ENCODE measurements around the gene PGLYRP3. TPM values are rescaled to one million over a fixed set of nuclear protein-coding genes. Genes with fewer than 3 reads are reported as not detected.

Gene PGLYRP3
- total RNA-seq, 1 donor from 2014 or later = not detected

GRCh38 chr1:153293480-153293775 is 19.3 kb downstream of the PGLYRP3 start:
- Mint-ChIP-seq H3K4me3 (ENCODE audit: low read depth) (no peak overlapping the region), H3K27me3 (ENCODE audit: low read depth) (peaks cover 2% of the 10 kb centered on the region), H3K9me3 (no peaks in the 10 kb centered on the region), H3K36me3 (ENCODE audit: low read depth) (no peaks in the 10 kb centered on the region), H3K27ac (no peak overlapping the region), H3K4me1 (ENCODE audit: low read depth) (peaks cover 4% of the 10 kb centered on the region)
- intact Hi-C loops (cut with micrococcal nuclease) = no loop called here
- no peak for DNase-seq (ENCODE audit: low spot score)

GRCh38 chr1:153292740-153293479 is 19.8 kb downstream of the PGLYRP3 start:
- Mint-ChIP-seq H3K4me1 (ENCODE audit: low read depth) (peaks cover 4% of the 10 kb centered on the region), H3K4me3 (ENCODE audit: low read depth) (no peak overlapping the region), H3K36me3 (ENCODE audit: low read depth) (no peaks in the 10 kb centered on the region), H3K27ac (no peak overlapping the region), H3K27me3 (ENCODE audit: low read depth) (peaks cover 2% of the 10 kb centered on the region), H3K9me3 (no peaks in the 10 kb centered on the region)
- intact Hi-C loops (cut with micrococcal nuclease) = no loop called here
- no peak for DNase-seq (ENCODE audit: low spot score)

- peaks cover 2% of the 10 kb centered on the region for H3K27me3 Mint-ChIP-seq (ENCODE audit: low read depth)
- peaks cover 4% of the 10 kb centered on the region for H3K4me1 Mint-ChIP-seq (ENCODE audit: low read depth)
- no peaks in the 10 kb centered on the region for H3K9me3 Mint-ChIP-seq
- no peaks in the 10 kb centered on the region for H3K36me3 Mint-ChIP-seq (ENCODE audit: low read depth)
- intact Hi-C loops (cut with micrococcal nuclease) = no loop called here
- H3K27ac Mint-ChIP-seq = no peak overlapping the region
- H3K4me3 Mint-ChIP-seq (ENCODE audit: low read depth) = no peak overlapping the region
- no peak for DNase-seq (ENCODE audit: low spot score)
These were observed 20.6 kb downstream of the PGLYRP3 start for GRCh38 chr1:153292185-153292584.

GRCh38 chr1:153291514-153291913 is 21.2 kb downstream of the PGLYRP3 start:
- intact Hi-C loops (cut with micrococcal nuclease) = no loop called here
- Mint-ChIP-seq H3K27ac (no peak overlapping the region), H3K4me3 (ENCODE audit: low read depth) (no peak overlapping the region), H3K36me3 (ENCODE audit: low read depth) (no peaks in the 10 kb centered on the region), H3K4me1 (ENCODE audit: low read depth) (peaks cover 4% of the 10 kb centered on the region), H3K9me3 (no peaks in the 10 kb centered on the region), H3K27me3 (ENCODE audit: low read depth) (peaks cover 2% of the 10 kb centered on the region)
- no peak for DNase-seq (ENCODE audit: low spot score)

GRCh38 chr1:153288634-153289275 is 24.0 kb downstream of the PGLYRP3 start:
- Mint-ChIP-seq H3K9me3 (no peaks in the 10 kb centered on the region), H3K4me3 (ENCODE audit: low read depth) (no peak overlapping the region), H3K27me3 (ENCODE audit: low read depth) (no peaks in the 10 kb centered on the region), H3K27ac (no peak overlapping the region), H3K36me3 (ENCODE audit: low read depth) (no peaks in the 10 kb centered on the region), H3K4me1 (ENCODE audit: low read depth) (peaks cover under 1% of the 10 kb centered on the region)
- DNase-seq (ENCODE audit: low spot score) = no peak
- intact Hi-C loops (cut with micrococcal nuclease) = no loop called here

GRCh38 chr1:153277852-153278251 is 34.9 kb downstream of the PGLYRP3 start:
- Mint-ChIP-seq H3K4me1 (ENCODE audit: low read depth) (no peaks in the 10 kb centered on the region), H3K27me3 (ENCODE audit: low read depth) (peaks cover 17% of the 10 kb centered on the region), H3K36me3 (ENCODE audit: low read depth) (no peaks in the 10 kb centered on the region), H3K9me3 (no peaks in the 10 kb centered on the region), H3K27ac (no peak overlapping the region), H3K4me3 (ENCODE audit: low read depth) (no peak overlapping the region)
- DNase-seq (ENCODE audit: low spot score) = no peak
- intact Hi-C loops (cut with micrococcal nuclease) = no loop called here

- H3K36me3 Mint-ChIP-seq (ENCODE audit: low read depth) = no peaks in the 10 kb centered on the region
- no peak overlapping the region for H3K4me3 Mint-ChIP-seq (ENCODE audit: low read depth)
- H3K27me3 Mint-ChIP-seq (ENCODE audit: low read depth) = peaks cover 36% of the 10 kb centered on the region
These were observed 40.6 kb downstream of the PGLYRP3 start for GRCh38 chr1:153272186-153272585.

GRCh38 chr1:153271711-153272110 is 41.0 kb downstream of the PGLYRP3 start:
- Mint-ChIP-seq H3K9me3 (no peaks in the 10 kb centered on the region), H3K36me3 (ENCODE audit: low read depth) (no peaks in the 10 kb centered on the region), H3K4me1 (ENCODE audit: low read depth) (no peaks in the 10 kb centered on the region), H3K27ac (no peak overlapping the region), H3K4me3 (ENCODE audit: low read depth) (no peak overlapping the region), H3K27me3 (ENCODE audit: low read depth) (peaks cover 38% of the 10 kb centered on the region)
- DNase-seq (ENCODE audit: low spot score) = no peak
- intact Hi-C loops (cut with micrococcal nuclease) = no loop called here

More at GRCh38 chr1:153272186-153272585, 40.6 kb downstream of the PGLYRP3 start:
- no peaks in the 10 kb centered on the region for H3K4me1 Mint-ChIP-seq (ENCODE audit: low read depth)
- DNase-seq (ENCODE audit: low spot score) = no peak
- no peak overlapping the region for H3K27ac Mint-ChIP-seq
- intact Hi-C loops (cut with micrococcal nuclease) = no loop called here
- no peaks in the 10 kb centered on the region for H3K9me3 Mint-ChIP-seq

- no peak overlapping the region for H3K27ac Mint-ChIP-seq
- intact Hi-C loops (cut with micrococcal nuclease) = no loop called here
- peaks cover 21% of the 10 kb centered on the region for H3K4me1 Mint-ChIP-seq (ENCODE audit: low read depth)
- no peak overlapping the region for H3K4me3 Mint-ChIP-seq (ENCODE audit: low read depth)
- DNase-seq (ENCODE audit: low spot score) = no peak
- H3K9me3 Mint-ChIP-seq = no peaks in the 10 kb centered on the region
- H3K27me3 Mint-ChIP-seq (ENCODE audit: low read depth) = peaks cover 76% of the 10 kb centered on the region
- no peaks in the 10 kb centered on the region for H3K36me3 Mint-ChIP-seq (ENCODE audit: low read depth)
These were observed 47.3 kb downstream of the PGLYRP3 start for GRCh38 chr1:153265457-153265856.

- no peaks in the 10 kb centered on the region for H3K36me3 Mint-ChIP-seq (ENCODE audit: low read depth)
- DNase-seq (ENCODE audit: low spot score) = no peak
- H3K9me3 Mint-ChIP-seq = no peaks in the 10 kb centered on the region
- peaks cover 78% of the 10 kb centered on the region for H3K27me3 Mint-ChIP-seq (ENCODE audit: low read depth)
- H3K27ac Mint-ChIP-seq = no peak overlapping the region
- intact Hi-C loops (cut with micrococcal nuclease) = no loop called here
- no peak overlapping the region for H3K4me3 Mint-ChIP-seq (ENCODE audit: low read depth)
- peaks cover 24% of the 10 kb centered on the region for H3K4me1 Mint-ChIP-seq (ENCODE audit: low read depth)
These were observed 50.1 kb downstream of the PGLYRP3 start for GRCh38 chr1:153262462-153263157.

GRCh38 chr1:153262070-153262366 is 50.7 kb downstream of the PGLYRP3 start:
- peaks cover 75% of the 10 kb centered on the region for H3K27me3 Mint-ChIP-seq (ENCODE audit: low read depth)
- intact Hi-C loops (cut with micrococcal nuclease) = no loop called here
- H3K36me3 Mint-ChIP-seq (ENCODE audit: low read depth) = no peaks in the 10 kb centered on the region
- H3K4me1 Mint-ChIP-seq (ENCODE audit: low read depth) = peaks cover 24% of the 10 kb centered on the region
- DNase-seq (ENCODE audit: low spot score) = no peak
- H3K4me3 Mint-ChIP-seq (ENCODE audit: low read depth) = peak overlapping the region; percentile 51
- no peak overlapping the region for H3K27ac Mint-ChIP-seq
- no peaks in the 10 kb centered on the region for H3K9me3 Mint-ChIP-seq

GRCh38 chr1:153261281-153262069 is 51.3 kb downstream of the PGLYRP3 start:
- H3K27me3 Mint-ChIP-seq (ENCODE audit: low read depth) = peaks cover 69% of the 10 kb centered on the region
- intact Hi-C loops (cut with micrococcal nuclease) = no loop called here
- DNase-seq (ENCODE audit: low spot score) = no peak
- H3K9me3 Mint-ChIP-seq = no peaks in the 10 kb centered on the region
- H3K4me1 Mint-ChIP-seq (ENCODE audit: low read depth) = peaks cover 24% of the 10 kb centered on the region
- no peaks in the 10 kb centered on the region for H3K36me3 Mint-ChIP-seq (ENCODE audit: low read depth)
- peak overlapping the region; percentile 51 for H3K4me3 Mint-ChIP-seq (ENCODE audit: low read depth)
- no peak overlapping the region for H3K27ac Mint-ChIP-seq

Measured in activated T-helper 2 cell treated with anti-CD3 and anti-CD28 coated beads, Interferon-gamma antibody, Interleukin-2, Interleukin-4, amounts not matched to agents 10 μg/mL and 5 μg/mL and 100 μg/mL, durations not matched to agents 14 hours and 24 hours and 36 hours (primary cell).